ENCODE results near the gene PLXNB2. TPM values are rescaled to one million over a fixed set of nuclear protein-coding genes. Genes with fewer than 3 reads are reported as not detected.

The PLXNB2 gene
- total and polyA plus RNA-seq, 3 donors from 2014 or later = 98.0 to 243 (median 219) TPM

DNA sequence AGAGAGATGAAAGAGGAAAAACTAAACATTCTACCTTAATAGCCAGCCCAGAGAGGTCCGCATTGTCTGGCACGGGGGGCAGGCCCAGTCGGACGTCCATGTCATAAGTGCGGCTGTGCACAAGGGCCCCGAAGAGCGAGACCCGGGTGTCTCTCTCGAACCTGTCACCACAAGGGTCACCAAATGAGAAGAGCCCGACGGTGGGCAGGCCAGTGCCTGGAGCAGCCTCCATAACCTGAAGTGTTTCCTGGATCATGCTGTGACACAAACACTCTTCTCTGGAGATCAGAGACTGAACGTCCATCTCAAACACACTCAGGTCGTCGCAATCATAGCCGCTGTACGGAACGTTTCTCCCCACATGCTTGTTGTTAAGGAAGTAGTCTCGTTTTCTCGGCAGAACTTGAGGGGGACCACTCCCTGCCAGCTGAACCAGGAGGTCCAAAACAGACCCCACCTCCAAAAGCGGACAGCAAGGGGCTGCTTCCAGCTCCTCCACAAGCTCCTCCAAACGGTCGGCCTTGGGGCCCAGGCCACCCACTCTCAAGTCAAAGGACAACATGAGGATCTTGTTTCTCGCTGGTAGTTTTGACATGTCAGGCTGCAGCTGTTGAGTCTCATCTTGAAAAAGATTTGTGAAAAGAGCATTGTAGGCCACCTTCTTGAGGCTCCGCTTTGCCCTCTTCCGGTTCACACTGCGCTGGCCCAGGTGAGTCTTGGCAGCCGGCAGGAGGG is 63.6 kb downstream of the PLXNB2 start:
- 11 to 12% methylated on average over 14 to 27 of the region's 27 CpGs for WGBS, 2 donors
- no peaks in the 10 kb centered on the region for H3K9me3 ChIP-seq
- TF ChIP-seq, protein P1, sequence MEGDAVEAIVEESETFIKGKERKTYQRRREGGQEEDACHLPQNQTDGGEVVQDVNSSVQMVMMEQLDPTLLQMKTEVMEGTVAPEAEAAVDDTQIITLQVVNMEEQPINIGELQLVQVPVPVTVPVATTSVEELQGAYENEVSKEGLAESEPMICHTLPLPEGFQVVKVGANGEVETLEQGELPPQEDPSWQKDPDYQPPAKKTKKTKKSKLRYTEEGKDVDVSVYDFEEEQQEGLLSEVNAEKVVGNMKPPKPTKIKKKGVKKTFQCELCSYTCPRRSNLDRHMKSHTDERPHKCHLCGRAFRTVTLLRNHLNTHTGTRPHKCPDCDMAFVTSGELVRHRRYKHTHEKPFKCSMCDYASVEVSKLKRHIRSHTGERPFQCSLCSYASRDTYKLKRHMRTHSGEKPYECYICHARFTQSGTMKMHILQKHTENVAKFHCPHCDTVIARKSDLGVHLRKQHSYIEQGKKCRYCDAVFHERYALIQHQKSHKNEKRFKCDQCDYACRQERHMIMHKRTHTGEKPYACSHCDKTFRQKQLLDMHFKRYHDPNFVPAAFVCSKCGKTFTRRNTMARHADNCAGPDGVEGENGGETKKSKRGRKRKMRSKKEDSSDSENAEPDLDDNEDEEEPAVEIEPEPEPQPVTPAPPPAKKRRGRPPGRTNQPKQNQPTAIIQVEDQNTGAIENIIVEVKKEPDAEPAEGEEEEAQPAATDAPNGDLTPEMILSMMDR (IDR thresholded peaks at IDR 0.05) = no peak
- TF ChIP-seq POLR2A (IDR thresholded peaks at IDR 0.05) = no peak
- H3K36me3 ChIP-seq (ENCODE audit: low read depth, missing control alignments) = no peaks in the 10 kb centered on the region
- H3K27ac ChIP-seq = peak overlapping the region; percentile 82 to 86
- H3K4me1 ChIP-seq = peaks cover 36% of the 10 kb centered on the region
- no peaks in the 10 kb centered on the region for H3K27me3 ChIP-seq
- intact Hi-C loops (cut with DNase I; ENCODE audit: low total_unique reads) = no loop called here
- no peak for DNase-seq
- H3K4me3 ChIP-seq = peak overlapping the region; percentile 78 to 93

DNA sequence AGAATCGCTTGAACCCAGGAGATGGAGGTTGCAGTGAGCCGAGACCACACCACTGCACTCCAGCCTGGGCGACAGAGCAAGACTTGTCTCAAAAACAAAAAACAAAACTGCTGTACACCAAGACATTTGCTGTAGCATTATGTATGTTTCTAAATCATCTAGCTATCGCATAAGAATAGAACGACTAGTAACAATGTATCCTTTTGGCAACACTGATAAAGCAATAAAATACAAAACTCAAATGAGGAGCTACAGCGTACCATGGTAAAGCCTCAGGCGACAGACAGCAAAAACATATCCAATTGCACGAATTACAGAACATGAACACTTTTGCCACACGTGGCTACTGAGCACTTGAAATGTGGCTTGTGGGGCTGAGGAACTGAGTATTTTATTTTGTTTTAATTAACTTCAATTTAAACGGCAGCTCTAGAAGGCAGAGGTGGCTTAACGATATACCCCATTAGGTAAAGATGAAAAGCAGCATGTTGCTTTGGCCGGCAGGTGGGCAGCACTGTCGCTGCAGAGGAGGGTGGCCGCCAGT is 65.0 kb downstream of the PLXNB2 start:
- DNase-seq = no peak
- Histone ChIP-seq H3K9me3 (no peaks in the 10 kb centered on the region), H3K27me3 (no peaks in the 10 kb centered on the region), H3K27ac (no peak overlapping the region), H3K4me1 (peaks cover 36% of the 10 kb centered on the region), H3K36me3 (ENCODE audit: low read depth, missing control alignments) (no peaks in the 10 kb centered on the region), H3K4me3 (peak overlapping the region in 1 of 2 donors; percentile 93)
- WGBS, 2 donors = 34% methylated on average over 14 of the region's 14 CpGs
- intact Hi-C loops (cut with DNase I; ENCODE audit: low total_unique reads) = no loop called here
- TF ChIP-seq POLR2A (IDR thresholded peaks at IDR 0.05) = no peak
- TF ChIP-seq, protein P1 (IDR thresholded peaks at IDR 0.05) = no peak

DNA sequence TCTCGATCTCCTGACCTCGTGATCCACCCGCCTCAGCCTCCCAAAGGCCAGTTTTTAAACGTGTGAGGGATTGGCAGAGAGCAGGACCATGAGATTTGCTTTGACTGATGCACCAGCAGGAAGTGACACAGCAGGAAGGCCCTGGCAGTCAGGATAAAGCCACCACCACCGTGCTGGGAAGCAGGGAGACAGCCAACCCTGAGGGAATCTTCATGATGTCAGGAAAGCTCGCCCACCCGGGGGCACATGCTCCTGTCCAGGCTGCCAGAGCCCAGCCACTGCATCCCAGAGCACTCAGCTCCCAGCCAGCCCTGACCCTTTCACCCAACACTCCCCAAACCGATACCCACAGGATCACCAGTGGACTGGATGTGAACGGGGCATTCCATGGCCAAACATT is 68.7 kb downstream of the PLXNB2 start:
- H3K36me3 ChIP-seq (ENCODE audit: low read depth, missing control alignments) = no peaks in the 10 kb centered on the region
- intact Hi-C loops (cut with DNase I; ENCODE audit: low total_unique reads) = no loop called here
- no peak for DNase-seq

DNA sequence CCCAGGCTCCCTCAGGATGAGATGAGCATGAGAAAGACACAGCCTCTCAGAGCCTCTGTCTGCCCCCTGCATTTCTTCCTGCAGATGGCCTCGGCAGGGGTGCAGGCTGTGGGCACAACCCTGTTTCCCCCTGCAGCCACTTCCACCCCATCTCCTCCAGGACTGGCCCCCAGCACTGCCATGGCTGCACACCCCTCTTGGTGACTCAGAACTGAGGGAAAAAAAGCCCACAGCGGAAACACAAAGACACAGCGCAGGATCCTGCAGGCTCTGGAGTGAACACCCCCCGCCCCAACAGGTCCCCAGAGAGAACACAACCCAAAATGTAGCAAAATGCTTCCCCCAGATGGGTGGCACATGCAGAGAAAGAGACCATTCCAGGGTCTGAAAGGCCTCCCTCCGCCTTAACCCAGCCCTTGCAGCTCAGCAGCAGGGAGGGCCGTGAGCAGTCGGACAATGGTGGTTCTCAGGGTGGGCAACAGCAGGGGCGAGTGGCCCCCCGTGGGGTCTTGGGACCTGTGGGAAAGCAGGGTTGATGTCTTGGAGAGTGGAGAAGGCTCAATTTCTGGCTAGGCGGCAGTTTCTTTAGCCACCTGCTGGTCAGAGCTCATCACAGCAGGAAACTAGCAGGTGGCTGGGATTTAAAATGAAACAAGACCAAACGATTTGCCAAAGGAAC is 70.6 kb downstream of the PLXNB2 start:
- peaks cover 9% of the 10 kb centered on the region for H3K4me1 ChIP-seq
- 77 to 81% methylated on average over 9 to 11 of the region's 11 CpGs for WGBS, 2 donors
- H3K9me3 ChIP-seq = no peaks in the 10 kb centered on the region
- H3K36me3 ChIP-seq (ENCODE audit: low read depth, missing control alignments) = no peaks in the 10 kb centered on the region
- intact Hi-C loops (cut with DNase I; ENCODE audit: low total_unique reads) = no loop called here
- H3K27me3 ChIP-seq = no peaks in the 10 kb centered on the region
- no peak overlapping the region for H3K4me3 ChIP-seq
- no peak overlapping the region for H3K27ac ChIP-seq
- no peak for DNase-seq
- no peak for TF ChIP-seq POLR2A (IDR thresholded peaks at IDR 0.05)
- TF ChIP-seq, protein P1 (IDR thresholded peaks at IDR 0.05) = peak; percentile 19 to 34 (median 33)

More for the DNA sequence above, 68.7 kb downstream of the PLXNB2 start:
- no peaks in the 10 kb centered on the region for H3K27me3 ChIP-seq
- TF ChIP-seq, protein P1 (IDR thresholded peaks at IDR 0.05) = no peak
- TF ChIP-seq POLR2A (IDR thresholded peaks at IDR 0.05) = no peak
- H3K27ac ChIP-seq = no peak overlapping the region
- no peaks in the 10 kb centered on the region for H3K9me3 ChIP-seq
- WGBS, 2 donors = 87 to 91% methylated on average over 7 to 9 of the region's 9 CpGs
- no peak overlapping the region for H3K4me3 ChIP-seq
- peaks cover 28% of the 10 kb centered on the region for H3K4me1 ChIP-seq
